Measurements from ENCODE around the gene FRMD4A. TPM values are rescaled to one million over a fixed set of nuclear protein-coding genes. Genes with fewer than 3 reads are reported as not detected.
A peak's percentile ranks its signal among the peaks of the same experiment; 100 is the strongest.

The FRMD4A gene
- total RNA-seq, 1 experiment from 2014 or later = 63.4 TPM

GRCh38 chr10:13705526-13706174, 625.1 kb downstream of the FRMD4A start:
- in situ Hi-C loops (cut with HindIII; ENCODE audit: low sequenced_read_pairs) = no loop called here
- DNase-seq (ENCODE audit: low spot score) = peak; percentile 14

GRCh38 chr10:13704964-13705363, 625.8 kb downstream of the FRMD4A start:
- DNase-seq (ENCODE audit: low spot score) = no peak
- in situ Hi-C loops (cut with HindIII; ENCODE audit: low sequenced_read_pairs) = no loop called here

- DNase-seq (ENCODE audit: low spot score) = no peak
- in situ Hi-C loops (cut with HindIII; ENCODE audit: low sequenced_read_pairs) = no loop called here
Observed at GRCh38 chr10:13703997-13704536, 626.7 kb downstream of the FRMD4A start.

GRCh38 chr10:13703101-13703818, 627.5 kb downstream of the FRMD4A start:
- in situ Hi-C loops (cut with HindIII; ENCODE audit: low sequenced_read_pairs) = no loop called here
- DNase-seq (ENCODE audit: low spot score) = no peak

GRCh38 chr10:13701157-13701919, 629.4 kb downstream of the FRMD4A start:
- in situ Hi-C loops (cut with HindIII; ENCODE audit: low sequenced_read_pairs) = no loop called here
- no peak for DNase-seq (ENCODE audit: low spot score)

- in situ Hi-C loops (cut with HindIII; ENCODE audit: low sequenced_read_pairs) = no loop called here
- DNase-seq (ENCODE audit: low spot score) = no peak
Observed at GRCh38 chr10:13700473-13701144, 630.1 kb downstream of the FRMD4A start.

- in situ Hi-C loops (cut with HindIII; ENCODE audit: low sequenced_read_pairs) = no loop called here
- no peak for DNase-seq (ENCODE audit: low spot score)
Observed at GRCh38 chr10:13699216-13699615, 631.5 kb downstream of the FRMD4A start.

GRCh38 chr10:13698217-13698616, 632.5 kb downstream of the FRMD4A start:
- in situ Hi-C loops (cut with HindIII; ENCODE audit: low sequenced_read_pairs) = no loop called here
- no peak for DNase-seq (ENCODE audit: low spot score)

- in situ Hi-C loops (cut with HindIII; ENCODE audit: low sequenced_read_pairs) = no loop called here
- no peak for DNase-seq (ENCODE audit: low spot score)
Observed at GRCh38 chr10:13696071-13696470, 634.7 kb downstream of the FRMD4A start.

GRCh38 chr10:13695588-13695987, 635.1 kb downstream of the FRMD4A start:
- no peak for DNase-seq (ENCODE audit: low spot score)
- in situ Hi-C loops (cut with HindIII; ENCODE audit: low sequenced_read_pairs) = no loop called here

GRCh38 chr10:13693783-13694700, 636.7 kb downstream of the FRMD4A start:
- no peak for DNase-seq (ENCODE audit: low spot score)
- in situ Hi-C loops (cut with HindIII; ENCODE audit: low sequenced_read_pairs) = no loop called here

- in situ Hi-C loops (cut with HindIII; ENCODE audit: low sequenced_read_pairs) = no loop called here
- DNase-seq (ENCODE audit: low spot score) = no peak
Observed at GRCh38 chr10:13690281-13690825, 640.4 kb downstream of the FRMD4A start.

- in situ Hi-C loops (cut with HindIII; ENCODE audit: low sequenced_read_pairs) = no loop called here
- DNase-seq (ENCODE audit: low spot score) = no peak
Observed at GRCh38 chr10:13686331-13686752, 644.4 kb downstream of the FRMD4A start.

- DNase-seq (ENCODE audit: low spot score) = no peak
- in situ Hi-C loops (cut with HindIII; ENCODE audit: low sequenced_read_pairs) = no loop called here
Observed at GRCh38 chr10:13685885-13686284, 644.8 kb downstream of the FRMD4A start.

GRCh38 chr10:13684806-13685482, 645.8 kb downstream of the FRMD4A start:
- in situ Hi-C loops (cut with HindIII; ENCODE audit: low sequenced_read_pairs) = no loop called here
- DNase-seq (ENCODE audit: low spot score) = peak; percentile 54

GRCh38 chr10:13684252-13684791, 646.4 kb downstream of the FRMD4A start:
- DNase-seq (ENCODE audit: low spot score) = no peak
- in situ Hi-C loops (cut with HindIII; ENCODE audit: low sequenced_read_pairs) = no loop called here

- in situ Hi-C loops (cut with HindIII; ENCODE audit: low sequenced_read_pairs) = no loop called here
- no peak for DNase-seq (ENCODE audit: low spot score)
Observed at GRCh38 chr10:13683017-13683416, 647.7 kb downstream of the FRMD4A start.

Data from G401 (cell line).